Embryonic facial prominence (tissue), 1 donor: Measurements from ENCODE around the gene FARS2.
A peak's percentile ranks its signal among the peaks of the same experiment; 100 is the strongest.

ENCODE experiments used
- DNase-seq: peaks from one replicate; pipeline ENCODE4 v3.0.0-alpha.2; 2016; ENCODE audit errors: extremely low spot score

Gene FARS2

DNA sequence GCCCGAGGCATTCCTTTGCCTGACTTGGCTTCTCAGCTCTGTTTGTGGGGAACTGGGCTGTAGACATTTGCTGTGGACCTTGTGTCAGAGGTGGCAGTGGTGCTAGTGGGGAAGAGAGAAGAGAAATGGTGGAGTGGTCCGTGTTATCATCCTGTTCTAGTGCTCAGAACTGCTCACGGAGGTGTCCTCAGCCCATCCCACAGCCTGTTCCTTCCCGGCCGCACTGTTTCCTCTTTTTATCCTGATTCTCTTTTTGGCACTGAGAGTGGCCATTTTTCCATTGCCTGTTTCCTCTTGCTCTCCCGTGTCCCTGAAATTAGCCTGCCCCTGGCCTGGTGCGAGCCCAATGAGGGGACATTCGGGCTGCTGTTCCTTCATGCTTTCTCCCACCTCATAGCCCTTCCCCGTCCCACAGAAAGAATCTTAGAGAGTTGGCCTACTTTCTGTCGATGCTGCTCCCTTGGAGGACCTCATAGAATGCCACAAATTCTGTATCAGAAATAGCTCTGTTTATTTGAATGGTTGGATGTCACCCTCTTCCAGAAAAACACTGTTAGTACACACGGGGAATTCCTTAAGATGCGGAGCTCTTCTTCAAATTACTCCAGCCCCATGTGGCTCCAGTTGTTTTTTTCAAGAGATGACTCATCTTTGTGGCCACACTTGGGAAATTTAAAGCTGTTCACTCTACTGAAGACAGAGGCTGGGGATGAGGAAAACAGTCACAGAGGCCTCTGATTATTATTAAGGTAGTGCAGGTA lies 26.1 kb downstream of the FARS2 start:
- DNase-seq = peak; percentile 27

DNA sequence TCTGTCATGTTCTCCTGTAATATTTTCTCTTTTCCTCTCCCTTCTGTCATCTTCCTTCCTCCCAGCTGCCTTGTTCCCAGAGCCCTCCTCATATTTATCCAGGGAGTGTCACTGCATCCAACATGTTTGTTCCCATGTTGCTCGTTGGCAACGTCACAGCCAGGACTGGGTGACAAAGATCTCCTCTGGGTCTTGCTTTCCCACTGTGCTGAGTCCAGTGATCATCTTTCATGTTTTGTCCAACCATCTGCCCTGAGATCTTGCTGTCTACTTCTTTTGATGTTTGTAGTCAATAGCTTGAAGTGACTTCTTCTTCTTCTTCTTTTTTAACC lies 26.6 kb downstream of the FARS2 start:
- no peak for DNase-seq

DNA sequence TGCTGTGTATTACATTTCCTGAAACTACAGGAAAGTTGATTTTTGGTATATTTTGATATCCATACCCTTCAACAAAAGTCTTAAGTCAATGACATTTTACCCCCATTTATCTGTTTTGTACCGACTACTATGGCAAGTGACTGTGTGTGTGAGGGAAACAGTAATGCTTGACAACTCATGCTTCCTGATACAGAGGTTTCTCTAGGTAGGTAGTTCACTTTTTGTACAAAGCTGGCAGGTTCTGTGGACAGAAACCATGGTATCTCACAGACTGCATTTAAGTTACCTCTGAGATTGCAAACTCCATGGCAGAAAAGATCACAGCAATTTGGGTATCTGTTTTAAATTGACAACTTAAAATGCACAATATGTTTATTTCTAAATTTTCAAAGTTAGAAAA lies 28.8 kb downstream of the FARS2 start:
- no peak for DNase-seq

DNA sequence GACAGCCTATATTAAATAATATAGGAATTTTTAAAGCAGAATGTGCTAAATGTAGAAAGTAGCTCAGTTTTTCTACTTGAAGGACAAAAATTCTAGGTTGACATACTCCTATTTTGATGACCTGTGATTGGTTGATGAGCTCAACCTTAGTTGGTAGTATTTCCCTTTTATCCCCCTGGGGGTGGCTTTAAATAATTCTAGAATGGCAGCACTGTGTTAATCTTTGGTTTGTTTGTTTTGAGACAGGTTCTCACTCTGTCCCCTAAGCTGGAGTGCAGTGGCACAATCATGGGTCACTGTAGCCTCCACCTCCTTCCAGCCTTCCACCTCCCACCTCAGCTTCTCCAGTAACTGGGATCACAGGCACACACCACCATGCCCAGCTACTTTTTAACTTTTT lies 29.2 kb downstream of the FARS2 start:
- DNase-seq = no peak

DNA sequence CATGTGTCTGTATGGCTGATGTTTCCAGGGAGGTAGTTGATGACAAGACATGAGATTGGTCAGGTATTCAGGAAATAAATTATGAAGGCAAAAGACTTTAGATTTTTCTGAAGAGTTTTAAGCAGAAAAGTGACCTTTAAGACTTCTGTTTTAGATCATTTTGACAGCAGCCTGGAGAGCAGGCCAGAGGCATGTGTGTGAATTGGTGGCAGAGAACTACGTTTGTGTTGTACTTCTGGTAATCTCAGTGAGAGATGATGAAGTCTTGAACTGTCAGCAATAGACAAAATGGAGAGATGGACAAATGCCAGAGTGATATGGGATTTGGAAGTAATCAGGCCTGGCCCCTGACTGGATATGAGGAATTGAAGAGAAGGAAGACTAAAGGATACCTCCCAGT lies 30.8 kb downstream of the FARS2 start:
- no peak for DNase-seq

DNA sequence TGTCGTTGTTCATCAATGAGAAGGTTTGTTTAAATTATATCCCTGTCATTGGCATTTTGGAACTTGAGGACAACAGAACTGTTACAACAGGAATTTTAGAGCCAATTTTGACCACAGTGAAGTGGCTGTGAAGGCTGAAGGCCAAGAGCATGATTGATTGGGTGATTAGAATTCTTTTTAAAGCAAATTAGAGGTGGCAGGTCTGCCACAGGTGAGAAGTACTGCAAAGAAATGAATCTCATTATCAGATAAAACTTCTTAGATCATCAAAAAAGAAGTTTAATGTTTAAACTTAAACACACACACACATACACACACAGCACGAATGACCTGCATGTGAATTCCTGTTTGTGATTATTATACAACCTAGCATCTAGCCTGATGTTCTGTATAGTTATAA lies 32.4 kb downstream of the FARS2 start:
- DNase-seq = no peak

DNA sequence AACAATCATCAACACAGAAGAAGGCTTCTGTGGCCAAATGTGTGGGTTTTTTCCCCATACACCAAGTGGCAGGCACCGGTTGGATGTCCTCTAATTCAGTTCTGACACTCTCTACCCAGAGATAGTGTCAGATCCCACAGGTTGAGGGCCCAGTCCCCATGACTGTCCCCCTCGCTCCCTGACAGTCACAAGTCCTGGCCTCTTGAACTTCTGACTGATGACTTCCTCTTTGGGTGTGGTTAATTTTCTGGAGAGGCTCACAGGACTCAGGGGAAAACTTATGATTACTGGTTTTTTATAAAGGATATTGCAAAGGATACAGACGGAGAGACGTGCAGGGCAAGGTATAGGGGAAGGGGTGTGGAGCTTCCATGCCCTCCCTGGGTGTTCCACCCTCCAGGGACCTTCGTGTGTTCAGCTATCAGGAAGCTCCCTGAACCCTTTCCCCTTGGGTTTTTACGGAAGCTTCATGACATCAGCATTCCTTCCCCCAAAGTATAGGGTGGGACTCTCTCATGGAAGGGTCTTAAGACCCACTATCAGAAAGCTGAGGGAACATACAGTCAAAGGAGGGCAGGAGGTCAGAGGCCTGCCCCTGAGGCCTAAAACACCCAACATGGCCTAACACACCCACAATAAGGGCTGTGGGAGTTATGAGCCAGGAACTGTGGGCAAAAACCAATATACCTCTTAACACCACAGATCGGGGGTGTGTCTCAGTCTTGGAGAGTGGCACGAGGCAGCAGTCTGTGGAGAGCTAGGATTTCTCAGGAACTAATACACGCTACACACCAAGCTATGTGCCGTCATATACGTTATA lies 33.3 kb downstream of the FARS2 start:
- DNase-seq = no peak

DNA sequence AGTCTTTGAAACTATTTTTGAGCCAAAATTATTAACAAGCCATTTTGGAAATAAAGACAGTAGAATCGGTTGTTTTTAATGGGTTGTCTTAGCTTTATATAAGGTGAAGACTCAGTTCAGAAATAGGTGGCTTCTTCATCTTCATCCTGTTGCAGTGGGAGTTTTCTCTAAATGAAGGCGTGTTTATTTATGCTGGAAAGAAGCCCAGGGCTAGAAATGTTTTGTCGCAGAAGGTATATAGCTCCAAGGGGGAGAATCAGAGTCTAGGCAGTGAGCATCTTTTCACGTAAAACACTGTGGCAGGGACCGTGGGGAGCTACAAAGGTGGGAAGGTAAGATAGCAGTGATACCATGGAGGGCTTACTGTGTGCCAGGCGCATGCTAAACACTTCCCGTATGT lies 34.3 kb downstream of the FARS2 start:
- DNase-seq = no peak

DNA sequence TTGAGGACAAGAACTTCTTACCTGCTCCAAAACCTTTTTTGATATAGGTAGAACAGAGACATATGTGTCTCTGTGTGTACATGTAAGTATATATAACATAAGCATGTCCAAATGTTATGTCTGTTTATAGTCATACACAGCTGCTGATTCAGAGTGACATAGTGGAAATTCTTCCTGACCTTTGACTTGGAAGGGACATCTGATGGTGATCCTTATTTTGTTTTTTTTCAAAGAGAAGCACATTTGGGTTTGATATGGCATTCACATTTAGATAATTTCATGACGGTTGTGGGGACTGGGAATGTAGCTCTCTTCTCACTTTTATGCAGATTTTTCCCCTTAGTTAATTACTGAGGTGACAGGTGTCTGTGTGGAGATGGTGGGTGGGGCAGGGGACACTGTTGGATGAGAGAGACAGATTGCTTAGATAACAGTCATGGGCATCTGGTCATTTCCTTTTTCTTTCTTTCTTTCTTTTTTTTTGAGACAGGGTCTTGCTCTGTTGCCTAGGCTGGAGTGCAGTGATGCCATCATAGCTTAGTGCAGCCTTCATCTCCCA lies 39.0 kb downstream of the FARS2 start:
- DNase-seq = no peak

DNA sequence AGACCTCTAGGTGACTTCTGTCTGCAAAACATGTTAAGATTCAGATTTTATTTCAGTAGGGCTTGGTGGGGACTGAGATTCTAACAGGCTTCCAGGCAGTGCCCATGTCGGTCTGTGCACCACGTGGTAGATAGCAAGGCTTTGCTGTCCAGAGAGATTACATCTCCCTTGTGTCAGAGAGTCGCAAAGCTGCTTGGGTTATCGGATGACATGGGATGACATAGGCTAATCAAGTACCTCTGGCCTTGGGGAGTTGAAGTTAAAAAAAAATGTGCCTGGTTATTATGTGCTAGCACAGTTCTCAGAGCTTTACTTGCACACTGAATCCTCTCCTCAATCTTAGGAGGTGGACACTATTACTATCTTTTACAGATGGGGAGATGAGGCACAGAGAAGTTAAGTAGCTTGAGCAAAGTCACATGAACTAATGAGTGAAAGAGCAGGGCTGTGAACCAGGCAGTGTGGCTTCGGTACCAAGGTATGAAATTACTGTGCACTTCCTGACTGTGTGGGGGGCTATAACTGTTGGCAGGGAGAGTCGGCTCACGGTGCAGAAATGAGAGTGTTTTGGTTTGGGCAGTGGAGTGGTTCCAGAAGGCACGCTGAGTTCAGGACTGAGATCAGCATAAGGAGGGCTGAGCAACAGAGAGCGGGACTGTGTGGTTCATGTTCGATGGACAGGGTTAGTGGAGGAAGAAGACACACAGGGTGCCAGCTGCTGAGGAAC lies 41.1 kb downstream of the FARS2 start:
- no peak for DNase-seq

DNA sequence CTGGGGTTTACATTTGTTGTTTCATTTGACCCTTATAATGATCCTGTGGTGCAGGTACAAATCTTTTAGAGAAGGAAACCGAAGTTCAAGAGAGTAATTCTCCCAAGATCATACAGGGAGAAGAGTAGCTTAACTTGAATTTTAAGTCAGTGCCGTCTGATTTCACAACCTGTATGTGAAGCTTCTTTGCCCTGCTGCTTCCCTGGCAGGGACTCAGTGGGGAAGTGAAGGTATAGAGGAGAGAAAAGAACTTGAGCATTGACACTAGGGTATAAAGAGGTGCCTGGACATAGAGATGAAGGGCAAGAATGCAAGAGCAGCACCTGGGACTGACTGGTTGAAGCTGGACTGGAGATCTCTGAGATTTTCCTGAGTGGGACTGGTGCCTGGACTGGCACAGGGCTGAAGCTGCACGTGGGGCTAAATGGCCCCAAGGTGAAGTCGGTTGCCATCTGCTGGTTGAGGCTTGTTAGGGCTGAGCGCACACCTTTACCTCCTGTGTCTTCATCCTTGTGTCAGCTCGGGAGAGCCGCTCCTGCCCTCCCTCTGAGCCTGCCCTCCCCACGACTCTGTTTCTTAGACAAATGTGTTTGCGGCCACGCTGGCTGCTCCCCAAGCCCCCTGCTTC lies 41.8 kb downstream of the FARS2 start:
- DNase-seq = no peak

DNA sequence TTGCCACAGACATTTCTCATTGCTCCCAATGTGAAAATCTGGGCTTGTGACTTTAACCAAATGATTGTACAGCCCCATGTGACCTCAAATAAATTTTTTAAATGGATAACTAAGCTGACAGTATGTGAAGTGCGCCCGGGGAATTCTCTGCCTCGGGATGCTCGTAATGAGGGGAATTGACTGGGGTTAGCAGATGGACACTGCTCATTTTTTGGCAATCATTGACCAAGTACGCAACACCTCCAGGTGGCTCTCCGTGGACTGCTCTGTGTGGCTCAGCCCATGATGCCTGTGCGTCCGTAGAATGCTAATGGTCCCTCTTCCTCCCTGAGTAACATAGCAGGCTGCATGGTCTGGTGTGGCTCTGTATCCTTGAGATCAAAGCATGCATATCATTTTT lies 42.4 kb downstream of the FARS2 start:
- DNase-seq = no peak

DNA sequence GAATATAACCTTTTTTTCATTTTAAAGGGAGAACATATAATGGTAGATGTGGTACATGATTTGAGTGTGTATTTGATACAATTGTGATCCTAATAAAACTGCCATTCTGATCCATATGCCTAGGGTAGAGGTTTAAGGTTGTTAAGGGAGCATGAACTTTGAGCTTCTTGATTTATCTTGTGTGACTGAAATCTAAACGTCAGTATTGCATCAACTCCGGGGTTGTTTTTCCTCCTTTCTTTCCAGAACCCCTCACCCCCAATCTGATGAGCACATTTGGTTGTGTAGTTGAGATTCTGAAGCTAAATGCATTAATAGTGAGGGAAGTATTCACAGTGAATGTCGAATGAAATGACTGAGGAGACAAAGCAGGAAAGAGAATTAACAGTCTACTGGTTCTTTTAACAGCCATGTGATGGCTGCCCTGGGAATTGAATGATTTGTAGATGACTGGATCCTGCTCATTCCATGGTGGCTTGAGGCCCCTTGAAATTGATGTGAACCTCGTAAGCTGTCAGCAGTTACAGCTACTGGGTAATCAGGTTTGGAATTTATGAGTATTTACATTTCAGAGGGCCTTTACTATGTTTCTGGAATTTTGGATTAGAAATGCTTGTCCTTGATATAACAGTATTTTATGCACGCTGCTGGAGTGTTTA lies 44.8 kb downstream of the FARS2 start:
- DNase-seq = no peak

DNA sequence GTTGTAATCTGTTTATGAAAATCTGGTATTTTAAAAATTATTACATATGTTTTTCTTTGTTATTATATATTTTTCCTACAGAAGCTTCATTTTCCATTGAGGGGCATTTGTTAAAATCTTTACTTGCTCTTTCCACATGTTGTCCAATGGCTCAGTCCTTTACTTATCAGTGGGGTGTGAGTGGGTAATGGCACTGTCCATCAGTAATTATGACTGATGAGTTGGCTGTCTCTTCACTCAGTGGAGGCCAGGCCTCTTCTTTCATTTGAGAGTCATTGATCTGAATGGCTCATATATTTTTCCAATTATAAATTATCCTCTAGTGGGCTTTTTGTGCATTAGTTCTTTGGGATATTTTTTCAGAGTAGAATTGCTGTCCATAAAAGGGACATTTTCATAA lies 45.7 kb downstream of the FARS2 start:
- DNase-seq = no peak

DNA sequence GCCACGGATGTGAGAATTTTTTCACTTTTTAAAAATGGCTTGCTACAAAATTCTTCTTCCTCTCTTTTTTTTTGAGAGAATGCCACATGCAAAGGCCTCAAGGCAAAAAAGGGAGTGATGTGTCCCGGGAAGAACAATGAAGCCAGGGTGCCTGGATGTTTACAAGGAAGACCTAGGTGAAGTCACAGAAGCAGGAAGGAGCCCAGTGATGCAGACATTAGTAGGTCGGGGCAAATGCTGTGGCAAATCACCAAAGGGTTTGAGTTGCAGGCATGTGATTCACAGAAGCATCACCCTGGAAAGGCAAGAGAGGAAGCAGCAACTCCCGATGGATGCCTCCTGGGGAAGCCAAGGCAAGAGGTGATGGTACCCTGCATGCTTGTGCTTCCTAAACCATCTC lies 46.8 kb downstream of the FARS2 start:
- DNase-seq = no peak

DNA sequence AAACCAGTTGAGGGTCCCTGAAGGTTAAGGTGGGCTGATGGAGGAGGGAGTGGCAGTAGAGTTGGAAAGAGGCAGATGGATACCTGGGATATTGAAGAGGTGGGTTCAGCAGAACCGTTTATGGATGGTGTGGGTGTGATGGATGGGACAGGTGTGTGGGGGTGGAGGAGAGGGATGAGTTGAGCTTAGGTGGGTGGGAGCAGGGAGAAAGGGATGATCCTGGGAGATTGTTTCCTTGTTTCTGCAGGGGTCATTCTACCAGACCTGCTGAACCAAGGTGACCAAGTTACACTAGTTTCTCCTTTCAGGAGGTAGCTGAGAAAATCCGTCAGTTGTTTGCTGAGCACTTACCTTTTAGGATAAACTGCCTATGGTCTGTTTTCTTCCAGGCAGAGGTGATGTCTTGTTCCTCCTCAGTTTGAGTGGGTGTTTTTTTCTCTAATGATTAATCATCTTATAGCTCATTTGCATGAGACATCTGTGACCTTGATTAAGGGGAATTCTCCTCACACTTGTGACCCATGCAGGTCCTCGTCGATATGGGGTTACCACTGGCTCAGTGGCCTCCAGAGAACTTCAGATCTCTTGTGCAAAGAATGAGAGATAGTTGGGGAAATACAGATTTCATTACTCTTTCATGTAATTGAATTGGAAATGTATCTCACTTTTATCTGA lies 53.0 kb downstream of the FARS2 start:
- DNase-seq = no peak

DNA sequence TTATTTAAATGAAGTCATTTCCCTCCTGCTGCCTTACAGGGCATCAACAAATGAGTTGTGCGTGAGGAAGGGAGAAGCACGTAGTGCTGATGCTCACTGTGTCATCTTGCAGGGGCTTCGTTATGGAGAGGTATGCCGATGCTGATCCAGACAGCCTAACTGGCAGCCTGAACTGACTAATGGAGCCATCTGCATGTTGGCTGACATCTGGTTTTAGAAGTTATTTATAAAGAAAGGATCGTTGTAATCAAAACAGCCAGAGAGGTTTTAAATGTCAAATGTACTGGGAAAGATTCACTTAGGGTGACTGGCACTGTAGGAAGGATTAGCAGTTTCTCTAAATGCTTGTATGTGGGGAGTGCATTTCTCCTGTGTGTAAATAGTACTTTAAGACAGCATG lies 54.6 kb downstream of the FARS2 start:
- DNase-seq = no peak

DNA sequence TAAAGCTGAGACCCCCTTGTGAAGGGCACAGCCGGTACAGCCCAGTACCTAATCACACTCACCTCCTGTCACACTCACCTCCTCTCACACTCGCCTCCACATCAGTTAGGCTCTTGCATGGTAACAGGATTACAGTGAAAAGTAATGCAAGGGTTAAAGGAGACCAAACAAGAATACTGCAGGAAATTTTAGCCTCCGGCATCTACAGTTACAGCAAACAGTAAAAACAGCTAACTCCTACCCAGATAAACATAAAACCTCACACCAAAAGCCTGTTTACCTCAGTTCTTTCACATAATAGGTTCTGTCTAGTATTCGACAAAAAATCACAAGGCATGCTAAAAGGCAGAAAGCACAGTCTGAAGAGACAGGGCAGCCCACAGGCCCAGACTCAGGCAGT lies 55.6 kb downstream of the FARS2 start:
- DNase-seq = no peak

DNA sequence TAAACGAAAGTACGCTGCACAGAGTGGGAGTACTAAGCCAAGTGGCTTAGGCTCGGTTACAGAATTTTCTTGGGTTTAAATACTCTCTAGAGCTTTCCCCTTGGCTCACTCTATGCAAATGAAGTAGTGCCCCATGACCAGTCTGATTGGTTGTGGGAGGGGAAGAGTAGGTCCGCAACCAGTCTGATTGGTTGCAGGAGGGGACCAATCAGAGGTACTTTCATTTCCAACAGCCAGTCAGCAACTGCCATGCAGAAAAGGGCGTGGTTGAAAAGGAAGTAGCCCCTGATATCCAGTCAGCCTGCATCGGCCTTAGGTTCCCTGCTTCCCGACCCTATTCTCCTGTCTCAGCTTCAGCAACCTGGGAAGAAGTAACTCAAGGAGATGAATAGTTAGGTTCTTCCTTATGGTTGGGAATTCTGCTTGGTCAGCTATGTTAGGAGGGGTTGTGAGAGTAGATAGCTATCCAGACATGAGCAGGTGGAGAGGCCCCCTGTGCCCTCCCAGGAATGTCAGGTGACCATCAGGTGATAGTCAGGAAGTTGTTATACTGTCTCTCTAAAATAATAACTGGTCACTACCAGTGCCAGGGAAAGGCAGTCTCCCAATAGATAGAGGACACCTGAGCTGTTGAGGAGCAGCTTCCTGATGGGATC lies 57.4 kb downstream of the FARS2 start:
- DNase-seq = no peak

DNA sequence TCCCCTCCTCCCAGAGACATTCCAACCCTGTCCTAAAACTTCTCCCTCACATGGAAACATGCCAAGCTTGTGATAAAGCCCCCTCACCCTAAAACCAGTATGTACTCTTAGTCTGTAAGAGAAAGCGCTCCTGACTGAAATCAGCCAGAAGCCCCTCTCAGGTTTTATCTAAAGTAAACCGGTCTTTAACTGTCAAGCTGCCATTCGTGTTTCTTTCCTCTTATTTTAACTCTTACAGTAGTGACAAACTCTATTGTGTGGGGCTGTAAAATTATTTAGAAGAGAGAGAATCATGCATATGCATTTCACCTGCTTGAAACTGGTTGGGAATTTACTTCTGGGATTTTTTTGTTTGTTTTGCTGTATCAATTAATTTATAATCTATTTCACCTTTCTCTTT lies 62.7 kb downstream of the FARS2 start:
- no peak for DNase-seq
